Right hindlimb (tissue), 1 donor: ENCODE results near the gene SETD3.

Experiments used
- DNase-seq: peaks from one replicate; pipeline ENCODE4 v3.0.0-alpha.2; 2018

SETD3 gene

GRCh38 chr14:99497341-99497740 is 16.7 kb upstream of the SETD3 start:
- no peak for DNase-seq

GRCh38 chr14:99484106-99484505 is 3.4 kb upstream of the SETD3 start:
- no peak for DNase-seq

- DNase-seq, result no peak
These were observed 1.1 kb upstream of the SETD3 start for GRCh38 chr14:99481745-99482099.

- peak; percentile 100 for DNase-seq
These were observed 472 bp upstream of the SETD3 start, which contains the start of gene CCNK for GRCh38 chr14:99480917-99481744. Gene CCNK (plus strand): TSS chr14:99481409. CDS start chr14:99492678, 11,269 bp downstream.

GRCh38 chr14:99479160-99479905 is 1.3 kb downstream of the SETD3 start:
- no peak for DNase-seq

- DNase-seq, result no peak
These were observed 2.5 kb downstream of the SETD3 start for GRCh38 chr14:99478128-99478527.

GRCh38 chr14:99476864-99477263 is 3.8 kb downstream of the SETD3 start:
- no peak for DNase-seq

GRCh38 chr14:99475660-99476059 is 5.0 kb downstream of the SETD3 start:
- DNase-seq, result no peak

GRCh38 chr14:99475179-99475578 is 5.5 kb downstream of the SETD3 start:
- no peak for DNase-seq

- no peak for DNase-seq
These were observed 7.2 kb downstream of the SETD3 start for GRCh38 chr14:99473458-99473857.

GRCh38 chr14:99472937-99473336 is 7.7 kb downstream of the SETD3 start:
- no peak for DNase-seq

GRCh38 chr14:99471731-99472130 is 8.9 kb downstream of the SETD3 start:
- no peak for DNase-seq

- no peak for DNase-seq
These were observed 11.6 kb downstream of the SETD3 start for GRCh38 chr14:99468836-99469592.

GRCh38 chr14:99468081-99468480 is 12.6 kb downstream of the SETD3 start:
- DNase-seq, result no peak

- peak; percentile 33 for DNase-seq
These were observed 13.2 kb downstream of the SETD3 start for GRCh38 chr14:99467336-99468078.

- no peak for DNase-seq
These were observed 13.9 kb downstream of the SETD3 start for GRCh38 chr14:99466758-99467157.

- DNase-seq, result no peak
These were observed 15.4 kb downstream of the SETD3 start for GRCh38 chr14:99465288-99465687.

- no peak for DNase-seq
These were observed 16.7 kb downstream of the SETD3 start for GRCh38 chr14:99463974-99464373.

- DNase-seq, result no peak
These were observed 18.4 kb downstream of the SETD3 start for GRCh38 chr14:99462210-99462609.

- no peak for DNase-seq
These were observed 19.1 kb downstream of the SETD3 start for GRCh38 chr14:99461411-99462085.

- DNase-seq, result no peak
These were observed 19.9 kb downstream of the SETD3 start for GRCh38 chr14:99460793-99461192.

- no peak for DNase-seq
These were observed 21.1 kb downstream of the SETD3 start for GRCh38 chr14:99459481-99460100.
